ENCODE results near the gene CD38.

The CD38 gene

GRCh38 chr4:15884666-15885065 is 106.5 kb downstream of the CD38 start:
- no peak overlapping the region for H3K18ac ChIP-seq (ENCODE audit: low read length)
- no peak overlapping the region for H3K4me2 ChIP-seq (ENCODE audit: low read length)
- H3K79me1 ChIP-seq (ENCODE audit: low read length), result no peaks in the 10 kb centered on the region
- no peaks in the 10 kb centered on the region for H3K79me2 ChIP-seq (ENCODE audit: control insufficient read depth, insufficient read depth, low read length, poor library complexity)
- no peak overlapping the region for H2BK12ac ChIP-seq (ENCODE audit: low read length)
- H2AFZ ChIP-seq (ENCODE audit: insufficient read depth, low read length, poor library complexity), result no peak overlapping the region
- H3K4me3 ChIP-seq (ENCODE audit: low read depth, low read length), result no peak overlapping the region
- H3K27ac ChIP-seq (ENCODE audit: low read depth, low read length), result no peak overlapping the region
- no peak overlapping the region for H4K91ac ChIP-seq (ENCODE audit: low read depth, low read length)
- H3K14ac ChIP-seq (ENCODE audit: low read length), result no peak overlapping the region
- no peak overlapping the region for H2BK120ac ChIP-seq (ENCODE audit: insufficient read depth, low read length, poor library complexity)
- no peaks in the 10 kb centered on the region for H3K4me1 ChIP-seq (ENCODE audit: control insufficient read depth in 1 of 2, insufficient read depth in 2 of 2, low read length in 2 of 2)
- H3K4ac ChIP-seq (ENCODE audit: low read depth, low read length), result no peak overlapping the region
- WGBS (ENCODE audit: extremely low coverage, insufficient coverage, insufficient read length), result no CpG with 5 or more reads among the region's 3 CpGs
- no peak overlapping the region for H3K9ac ChIP-seq (ENCODE audit: low read length)
- DNase-seq, result no peak
- H3K23ac ChIP-seq (ENCODE audit: low read length), result no peak overlapping the region
- H3K9me3 ChIP-seq (ENCODE audit: insufficient read depth, low read depth, low read length), result no peaks in the 10 kb centered on the region
- H3K36me3 ChIP-seq (ENCODE audit: control insufficient read depth in 1 of 2, insufficient read depth in 2 of 2, low read length in 2 of 2), result no peaks in the 10 kb centered on the region
- H4K12ac ChIP-seq (ENCODE audit: low read depth, low read length), result no peak overlapping the region
- no peaks in the 10 kb centered on the region for H3K27me3 ChIP-seq (ENCODE audit: insufficient read depth, low read length)
- no peak overlapping the region for H2BK5ac ChIP-seq (ENCODE audit: low read depth, low read length, poor library complexity)
- H2AK5ac ChIP-seq (ENCODE audit: low read length), result no peak overlapping the region
- H4K8ac ChIP-seq (ENCODE audit: low read depth, low read length), result no peak overlapping the region

- H3K23ac ChIP-seq (ENCODE audit: low read length), result no peak overlapping the region
- no peak overlapping the region for H2BK12ac ChIP-seq (ENCODE audit: low read length)
- H2BK120ac ChIP-seq (ENCODE audit: insufficient read depth, low read length, poor library complexity), result no peak overlapping the region
- no peaks in the 10 kb centered on the region for H3K79me1 ChIP-seq (ENCODE audit: low read length)
- no peak overlapping the region for H4K91ac ChIP-seq (ENCODE audit: low read depth, low read length)
- no peaks in the 10 kb centered on the region for H3K36me3 ChIP-seq (ENCODE audit: control insufficient read depth in 1 of 2, insufficient read depth in 2 of 2, low read length in 2 of 2)
- H3K79me2 ChIP-seq (ENCODE audit: control insufficient read depth, insufficient read depth, low read length, poor library complexity), result no peaks in the 10 kb centered on the region
- H3K4me1 ChIP-seq (ENCODE audit: control insufficient read depth in 1 of 2, insufficient read depth in 2 of 2, low read length in 2 of 2), result no peaks in the 10 kb centered on the region
- H3K14ac ChIP-seq (ENCODE audit: low read length), result no peak overlapping the region
- H3K27ac ChIP-seq (ENCODE audit: low read depth, low read length), result no peak overlapping the region
- no peak overlapping the region for H3K4ac ChIP-seq (ENCODE audit: low read depth, low read length)
- no peak overlapping the region for H2BK5ac ChIP-seq (ENCODE audit: low read depth, low read length, poor library complexity)
- H3K4me2 ChIP-seq (ENCODE audit: low read length), result no peak overlapping the region
- no peaks in the 10 kb centered on the region for H3K27me3 ChIP-seq (ENCODE audit: insufficient read depth, low read length)
- H3K9ac ChIP-seq (ENCODE audit: low read length), result no peak overlapping the region
- H2AFZ ChIP-seq (ENCODE audit: insufficient read depth, low read length, poor library complexity), result no peak overlapping the region
- no peak overlapping the region for H4K8ac ChIP-seq (ENCODE audit: low read depth, low read length)
- no peaks in the 10 kb centered on the region for H3K9me3 ChIP-seq (ENCODE audit: insufficient read depth, low read depth, low read length)
- no CpG with 5 or more reads among the region's 7 CpGs for WGBS (ENCODE audit: extremely low coverage, insufficient coverage, insufficient read length)
- H3K4me3 ChIP-seq (ENCODE audit: low read depth, low read length), result no peak overlapping the region
- no peak overlapping the region for H2AK5ac ChIP-seq (ENCODE audit: low read length)
- no peak overlapping the region for H3K18ac ChIP-seq (ENCODE audit: low read length)
- no peak overlapping the region for H4K12ac ChIP-seq (ENCODE audit: low read depth, low read length)
- no peak for DNase-seq
These were observed 107.3 kb downstream of the CD38 start for GRCh38 chr4:15885422-15885821.

- no peaks in the 10 kb centered on the region for H3K4me1 ChIP-seq (ENCODE audit: control insufficient read depth in 1 of 2, insufficient read depth in 2 of 2, low read length in 2 of 2)
- no peak overlapping the region for H3K4me3 ChIP-seq (ENCODE audit: low read depth, low read length)
- H3K27ac ChIP-seq (ENCODE audit: low read depth, low read length), result no peak overlapping the region
- H2AFZ ChIP-seq (ENCODE audit: insufficient read depth, low read length, poor library complexity), result no peak overlapping the region
- no peak overlapping the region for H3K14ac ChIP-seq (ENCODE audit: low read length)
- no peaks in the 10 kb centered on the region for H3K36me3 ChIP-seq (ENCODE audit: control insufficient read depth in 1 of 2, insufficient read depth in 2 of 2, low read length in 2 of 2)
- no peak overlapping the region for H3K4me2 ChIP-seq (ENCODE audit: low read length)
- H4K12ac ChIP-seq (ENCODE audit: low read depth, low read length), result no peak overlapping the region
- H4K8ac ChIP-seq (ENCODE audit: low read depth, low read length), result no peak overlapping the region
- no peak overlapping the region for H3K18ac ChIP-seq (ENCODE audit: low read length)
- H2BK5ac ChIP-seq (ENCODE audit: low read depth, low read length, poor library complexity), result no peak overlapping the region
- peak; percentile 68 to 76 for DNase-seq
- H3K23ac ChIP-seq (ENCODE audit: low read length), result no peak overlapping the region
- no peak overlapping the region for H3K9ac ChIP-seq (ENCODE audit: low read length)
- no peaks in the 10 kb centered on the region for H3K79me2 ChIP-seq (ENCODE audit: control insufficient read depth, insufficient read depth, low read length, poor library complexity)
- no peak overlapping the region for H2AK5ac ChIP-seq (ENCODE audit: low read length)
- no CpG with 5 or more reads among the region's 9 CpGs for WGBS (ENCODE audit: extremely low coverage, insufficient coverage, insufficient read length)
- H2BK120ac ChIP-seq (ENCODE audit: insufficient read depth, low read length, poor library complexity), result no peak overlapping the region
- no peaks in the 10 kb centered on the region for H3K9me3 ChIP-seq (ENCODE audit: insufficient read depth, low read depth, low read length)
- no peaks in the 10 kb centered on the region for H3K27me3 ChIP-seq (ENCODE audit: insufficient read depth, low read length)
- no peak overlapping the region for H3K4ac ChIP-seq (ENCODE audit: low read depth, low read length)
- H4K91ac ChIP-seq (ENCODE audit: low read depth, low read length), result no peak overlapping the region
- no peaks in the 10 kb centered on the region for H3K79me1 ChIP-seq (ENCODE audit: low read length)
- no peak overlapping the region for H2BK12ac ChIP-seq (ENCODE audit: low read length)
These were observed 110.4 kb downstream of the CD38 start for GRCh38 chr4:15888515-15888914.

GRCh38 chr4:15890246-15890829 is 112.2 kb downstream of the CD38 start:
- no peaks in the 10 kb centered on the region for H3K79me1 ChIP-seq (ENCODE audit: low read length)
- H4K12ac ChIP-seq (ENCODE audit: low read depth, low read length), result no peak overlapping the region
- H2BK120ac ChIP-seq (ENCODE audit: insufficient read depth, low read length, poor library complexity), result no peak overlapping the region
- H3K9me3 ChIP-seq (ENCODE audit: insufficient read depth, low read depth, low read length), result no peaks in the 10 kb centered on the region
- no peak overlapping the region for H2AK5ac ChIP-seq (ENCODE audit: low read length)
- no peaks in the 10 kb centered on the region for H3K27me3 ChIP-seq (ENCODE audit: insufficient read depth, low read length)
- H3K36me3 ChIP-seq (ENCODE audit: control insufficient read depth in 1 of 2, insufficient read depth in 2 of 2, low read length in 2 of 2), result no peaks in the 10 kb centered on the region
- no peak overlapping the region for H3K23ac ChIP-seq (ENCODE audit: low read length)
- no peak overlapping the region for H4K8ac ChIP-seq (ENCODE audit: low read depth, low read length)
- H3K4me3 ChIP-seq (ENCODE audit: low read depth, low read length), result no peak overlapping the region
- H3K79me2 ChIP-seq (ENCODE audit: control insufficient read depth, insufficient read depth, low read length, poor library complexity), result no peaks in the 10 kb centered on the region
- no peak overlapping the region for H2BK12ac ChIP-seq (ENCODE audit: low read length)
- no peak for DNase-seq
- H3K4ac ChIP-seq (ENCODE audit: low read depth, low read length), result no peak overlapping the region
- H4K91ac ChIP-seq (ENCODE audit: low read depth, low read length), result no peak overlapping the region
- H3K27ac ChIP-seq (ENCODE audit: low read depth, low read length), result no peak overlapping the region
- no peak overlapping the region for H3K18ac ChIP-seq (ENCODE audit: low read length)
- no peak overlapping the region for H2AFZ ChIP-seq (ENCODE audit: insufficient read depth, low read length, poor library complexity)
- no peak overlapping the region for H2BK5ac ChIP-seq (ENCODE audit: low read depth, low read length, poor library complexity)
- H3K9ac ChIP-seq (ENCODE audit: low read length), result no peak overlapping the region
- H3K14ac ChIP-seq (ENCODE audit: low read length), result no peak overlapping the region
- whole genome bisulfite sequencing (ENCODE audit: extremely low coverage, insufficient coverage, insufficient read length), result no CpG with 5 or more reads among the region's 4 CpGs
- H3K4me1 ChIP-seq (ENCODE audit: control insufficient read depth in 1 of 2, insufficient read depth in 2 of 2, low read length in 2 of 2), result peaks cover 0 to 2% of the 10 kb centered on the region in 2 experiments
- H3K4me2 ChIP-seq (ENCODE audit: low read length), result no peak overlapping the region

All from trophoblast cell (in vitro differentiated cells and primary cell).